ENCODE measurements around the gene MRPL2.
"Not testable (repeated sequence)": the region's sequence is repeated elsewhere in the genome, so short reads cannot be mapped to it uniquely, and the experiment has no call there.

Gene MRPL2

GRCh38 chr6:43052225-43052841 lies 6.9 kb downstream of the MRPL2 start:
- DNase-seq = no peak

DNA sequence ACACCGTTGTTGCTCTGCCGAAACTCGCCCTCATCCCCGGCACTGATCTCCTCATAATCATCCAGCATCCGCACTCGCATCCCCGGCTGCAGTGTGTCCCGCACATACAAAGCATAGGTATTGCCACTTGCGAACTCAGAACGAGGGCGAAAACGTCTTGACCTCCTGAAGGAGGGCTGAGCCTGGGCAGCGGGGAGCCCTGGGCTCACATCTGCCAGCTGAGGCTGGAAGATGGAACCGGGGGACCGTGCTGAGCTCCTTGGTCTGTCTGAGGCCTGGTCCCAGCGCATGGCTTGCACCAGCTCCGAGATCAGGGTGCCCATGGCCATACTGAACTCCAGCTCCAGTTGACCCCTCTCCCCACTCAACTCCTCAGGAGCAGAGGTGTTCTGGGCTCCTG lies 8.3 kb downstream of the MRPL2 start:
- DNase-seq = no peak

DNA sequence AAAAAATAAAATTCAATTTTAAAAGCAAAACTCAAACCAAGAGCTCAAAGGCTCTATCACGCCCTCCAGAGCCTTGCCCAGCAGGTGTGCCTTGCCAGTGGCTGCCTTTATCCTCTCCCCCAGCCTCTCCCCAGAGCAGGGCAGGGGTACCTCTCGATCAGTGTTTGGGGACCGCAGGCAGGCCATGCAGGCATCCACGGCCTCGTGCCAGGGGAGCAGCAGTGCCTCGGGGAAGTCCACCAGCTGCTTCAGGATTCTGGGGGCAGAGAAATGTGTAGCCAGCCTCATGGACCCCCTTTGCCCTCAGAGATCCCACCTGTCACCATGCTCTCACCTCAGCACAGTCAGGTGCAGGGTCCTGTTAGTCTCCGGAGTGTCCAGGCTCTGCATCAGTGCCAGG lies 11.2 kb downstream of the MRPL2 start:
- DNase-seq = no peak

DNA sequence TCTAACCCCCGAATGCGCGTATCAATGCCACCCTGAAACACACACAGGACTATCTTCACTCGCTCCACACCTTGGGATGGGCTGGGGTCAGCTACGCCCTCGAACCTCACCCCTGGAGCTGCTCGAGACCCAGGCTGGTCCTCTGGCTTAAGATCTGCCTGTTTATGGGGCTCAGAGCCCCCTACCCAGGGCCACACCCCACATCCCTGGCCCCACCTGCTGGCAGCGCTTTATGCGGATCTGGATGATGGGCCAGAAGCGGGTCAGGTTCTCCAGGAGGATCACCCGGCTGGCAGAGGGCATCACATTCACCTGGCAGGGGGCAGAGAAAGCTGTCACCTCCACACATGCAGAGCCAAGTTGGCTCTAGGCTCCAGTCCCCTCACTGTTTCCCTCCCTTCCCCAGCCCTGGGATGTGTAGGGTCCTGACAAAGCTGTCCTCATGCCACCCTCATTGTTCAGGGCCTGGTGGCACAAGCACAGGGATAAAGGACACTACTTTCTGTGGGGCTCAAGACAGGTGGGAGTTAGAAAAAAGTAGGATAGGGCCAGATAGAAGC lies 13.8 kb downstream of the MRPL2 start:
- no peak for DNase-seq

- DNase-seq = no peak
These were observed 15.9 kb downstream of the MRPL2 start for GRCh38 chr6:43043310-43043709.

DNA sequence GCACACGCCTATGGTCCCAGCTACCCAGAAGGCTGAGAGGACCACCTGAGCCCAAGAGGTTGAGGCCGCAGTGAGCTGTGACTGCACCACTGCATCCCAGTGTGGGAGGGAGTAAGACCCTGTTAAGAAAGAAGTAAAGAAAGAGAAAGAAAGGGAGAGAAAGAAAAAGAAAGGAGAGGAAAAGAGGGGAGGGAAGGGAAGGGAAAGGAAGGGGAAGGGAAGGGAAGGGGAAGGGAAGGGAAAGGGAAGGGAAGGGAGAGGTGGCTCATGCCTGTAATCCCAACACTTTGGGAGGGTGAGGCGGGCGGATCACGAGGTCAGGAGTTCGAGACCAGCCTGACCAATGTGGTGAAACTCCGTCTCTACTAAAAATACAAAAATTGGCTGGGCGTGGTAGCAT lies 17.8 kb downstream of the MRPL2 start:
- DNase-seq = not testable (repeated sequence)

- no peak for DNase-seq
These were observed 18.5 kb downstream of the MRPL2 start for GRCh38 chr6:43040542-43041257.

- no peak for DNase-seq
These were observed 20.5 kb downstream of the MRPL2 start for GRCh38 chr6:43038727-43039126.

- DNase-seq = no peak
These were observed 21.5 kb downstream of the MRPL2 start for GRCh38 chr6:43037706-43038105.

DNA sequence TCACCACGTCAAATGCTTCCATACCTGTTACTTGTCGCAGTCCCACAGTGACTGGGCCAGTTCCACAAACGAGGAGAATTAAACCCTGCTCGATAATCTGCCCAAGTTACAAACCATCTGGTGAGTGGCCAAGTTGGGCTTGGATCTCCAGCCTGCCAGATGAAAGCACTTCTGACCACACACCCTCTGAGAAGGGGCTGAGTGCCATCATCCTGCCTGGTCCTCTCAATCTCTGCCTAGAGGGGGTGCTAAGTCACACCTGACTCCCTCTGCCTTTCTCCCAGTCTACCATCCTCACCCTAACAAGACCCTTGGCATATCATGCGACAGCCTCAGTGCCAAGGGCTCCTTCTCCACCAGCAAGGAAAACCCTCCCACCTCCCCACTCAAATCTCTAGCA lies 22.0 kb downstream of the MRPL2 start:
- DNase-seq = no peak

- DNase-seq = no peak
These were observed 22.5 kb downstream of the MRPL2 start for GRCh38 chr6:43036712-43037111.

DNA sequence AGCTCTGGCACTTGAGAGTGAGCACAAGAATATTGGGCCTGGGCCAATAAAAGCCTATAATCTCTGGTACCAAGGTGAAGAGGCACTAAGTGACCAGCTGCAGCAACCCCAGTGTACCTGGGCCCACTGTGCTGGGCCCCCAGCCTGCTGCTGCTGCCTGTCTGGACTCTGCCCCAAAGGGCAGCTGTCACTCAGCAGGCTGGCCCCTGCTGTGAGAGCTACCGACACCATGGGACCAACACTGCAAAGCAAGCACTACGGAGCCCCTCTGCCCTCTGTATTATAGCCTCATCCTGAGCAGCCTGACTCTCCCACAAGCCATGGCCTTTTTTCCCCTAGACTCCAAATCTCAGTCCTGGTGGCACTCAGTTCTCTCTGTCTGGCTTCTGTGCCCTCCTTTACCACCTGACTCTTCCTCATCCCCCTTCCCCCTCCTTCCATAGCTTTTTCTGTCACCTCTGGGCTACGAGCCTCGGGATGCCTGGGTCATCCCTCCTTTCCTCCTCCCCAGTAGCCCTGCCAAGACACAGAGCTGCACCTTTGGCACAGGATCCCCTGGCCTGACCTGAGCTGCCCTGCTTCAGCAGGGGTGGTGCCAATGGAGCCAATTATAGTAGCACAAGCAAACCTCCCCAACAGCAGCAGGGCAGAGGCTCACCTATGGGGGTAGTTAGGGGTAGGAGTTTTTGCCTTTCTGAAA lies 23.6 kb downstream of the MRPL2 start:
- no peak for DNase-seq

- no peak for DNase-seq
These were observed 25.1 kb downstream of the MRPL2 start for GRCh38 chr6:43034190-43034525.

GRCh38 chr6:43033496-43034189 lies 25.6 kb downstream of the MRPL2 start:
- no peak for DNase-seq

- no peak for DNase-seq
These were observed 26.9 kb downstream of the MRPL2 start for GRCh38 chr6:43032326-43032725.

- no peak for DNase-seq
These were observed 30.1 kb downstream of the MRPL2 start for GRCh38 chr6:43029120-43029519.

DNA sequence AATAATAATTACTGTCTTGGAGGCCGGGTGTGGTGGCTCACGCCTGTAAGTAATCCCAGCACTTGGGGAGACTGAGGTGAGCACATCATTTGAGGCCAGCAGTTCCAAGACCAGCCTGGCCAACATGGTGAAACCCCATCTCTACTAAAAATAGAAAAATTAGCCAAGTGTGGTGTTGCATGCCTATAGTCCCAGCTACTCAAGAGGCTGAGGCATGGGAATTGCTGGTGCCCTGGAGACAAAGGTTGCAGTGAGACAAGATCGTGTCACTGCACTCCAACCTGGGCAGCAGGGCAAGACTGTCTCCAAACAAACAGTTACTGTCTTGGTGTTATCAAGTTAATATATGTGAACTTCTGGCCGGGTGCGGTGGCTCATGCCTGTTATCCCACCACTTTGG lies 32.9 kb downstream of the MRPL2 start:
- no peak for DNase-seq

DNA sequence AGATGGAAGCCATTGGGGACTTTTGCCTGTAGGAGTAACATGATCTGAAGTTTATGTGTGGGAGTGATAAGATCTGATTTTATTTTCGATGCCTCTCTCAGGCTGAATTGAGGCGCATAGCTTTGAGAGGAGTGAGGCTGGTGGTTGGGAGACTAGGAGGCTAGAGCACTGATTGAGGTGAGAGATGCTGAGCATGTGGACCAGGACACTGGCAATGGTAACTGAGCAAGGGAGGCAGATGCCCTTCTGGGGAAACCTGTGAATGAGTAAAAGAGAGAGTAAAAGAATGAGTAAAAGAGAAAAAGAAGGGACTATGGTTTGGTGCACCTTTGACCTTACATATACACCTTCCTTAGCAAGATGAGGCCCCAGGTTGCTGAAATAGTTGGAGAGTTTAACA lies 34.8 kb downstream of the MRPL2 start:
- no peak for DNase-seq

GRCh38 chr6:43021270-43022047 lies 37.8 kb downstream of the MRPL2 start, which contains the start of gene RRP36:
TSS of gene RRP36 (plus strand) at chr6:43021623. CDS start at chr6:43021655, 32 bp downstream.
- peak; percentile 67 for DNase-seq

- DNase-seq = no peak
These were observed 38.4 kb downstream of the MRPL2 start for GRCh38 chr6:43020847-43021246.

DNA sequence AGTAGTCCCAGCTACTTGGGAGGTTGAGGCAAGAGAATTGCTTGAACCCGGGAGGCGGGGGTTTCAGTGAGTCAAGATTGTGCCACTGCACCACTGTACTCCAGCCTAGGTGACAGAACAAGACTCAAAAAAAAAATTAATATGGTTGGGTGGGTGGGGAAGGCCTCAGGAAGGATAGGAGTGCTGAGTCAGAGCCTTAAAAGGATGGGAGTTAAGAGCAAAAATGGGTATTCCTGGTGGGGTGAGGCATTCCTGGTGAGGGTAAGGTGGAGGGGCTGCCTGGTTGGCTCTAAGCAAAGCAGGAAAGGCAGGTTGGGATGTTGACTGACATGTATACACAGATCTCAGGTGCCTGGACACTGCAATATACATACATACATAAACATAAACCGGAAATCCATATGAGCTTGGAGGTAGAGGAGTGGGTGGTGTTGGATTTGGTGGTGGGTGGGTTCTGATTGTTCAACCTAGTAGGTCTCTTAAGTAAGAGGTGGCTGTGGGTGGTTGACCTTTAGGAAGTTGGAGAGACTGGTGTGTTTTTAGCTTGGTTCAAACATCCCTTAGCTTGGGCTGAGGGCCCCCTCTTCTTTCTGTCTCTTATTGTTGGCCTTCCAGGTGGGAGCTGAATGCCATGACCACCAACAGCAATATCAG lies 39.1 kb downstream of the MRPL2 start:
- DNase-seq = no peak

GRCh38 chr6:43019152-43019551 lies 40.1 kb downstream of the MRPL2 start:
- DNase-seq = no peak
